IMR-90 (cell line): ENCODE measurements around the gene CASKIN1. TPM values are rescaled to one million over a fixed set of nuclear protein-coding genes. Genes with fewer than 3 reads are reported as not detected.

ENCODE experiments used
- ATAC-seq: fragments of 200-7000 bp; cut with Tn5 transposase; 2 replicates; pipeline ENCODE4 v1.9.1; 2020; ENCODE audit warnings: low read depth, mild to moderate bottlenecking, moderate library complexity
- BruUV-seq: library from RNA; stranded (reverse); fragments of 400-500 nt; replicated peaks from 2 replicates; lab custom pipeline; 2021; lab: Mats Ljungman, UMichigan
- CTCF ChIA-PET: fragments of 300-600 bp; formaldehyde crosslinking; extraction: SDS; loops from one replicate; lab custom pipeline; 2021; ENCODE audit warnings: antibody characterized with exemption; lab: Yijun Ruan, JAX
- POLR2A ChIA-PET: fragments of 300-600 bp; sonication (Branson Sonifier 250); formaldehyde crosslinking; loops from one replicate; lab custom pipeline; 2022; ENCODE audit warnings: antibody characterized with exemption; ENCODE audit not compliant: unreplicated experiment; lab: Charles Lee
- DNase-seq: peaks from one replicate; pipeline ENCODE4 v3.0.0; 2013
- H2AFZ ChIP-seq: replicated peaks from 2 replicates; pipeline ENCODE3; 2013; ENCODE audit warnings: low read length, mild to moderate bottlenecking; ENCODE audit not compliant: poor library complexity
- H2AK5ac ChIP-seq: 2 replicates; pipeline ENCODE4 v1.6.1; 2013; ENCODE audit warnings: low read depth, low read length, inconsistent platforms
- H2AK9ac ChIP-seq: replicated peaks from 2 replicates; pipeline ENCODE3; 2013; ENCODE audit warnings: mild to moderate bottlenecking, low read depth, low read length, moderate library complexity; ENCODE audit not compliant: poor library complexity
- H2BK120ac ChIP-seq: 2 replicates; pipeline ENCODE4 v1.6.1; 2013; ENCODE audit warnings: low read depth, low read length, inconsistent platforms
- H2BK15ac ChIP-seq: 3 replicates; pipeline ENCODE4 v1.6.1; 2013; ENCODE audit warnings: low read depth, low read length, inconsistent platforms
- H2BK20ac ChIP-seq: 2 replicates; pipeline ENCODE4 v1.6.1; 2013; ENCODE audit warnings: low read depth, mild to moderate bottlenecking, inconsistent platforms, low read length, moderate library complexity
- H2BK5ac ChIP-seq: 2 replicates; pipeline ENCODE4 v1.6.1; 2013; ENCODE audit warnings: mild to moderate bottlenecking, low read depth, low read length, inconsistent platforms; ENCODE audit not compliant: poor library complexity, severe bottlenecking
- H3K14ac ChIP-seq: replicated peaks from 2 replicates; pipeline ENCODE4 v1.6.1; 2013; ENCODE audit warnings: low read depth, low read length, inconsistent platforms
- H3K18ac ChIP-seq: 2 replicates; pipeline ENCODE4 v1.6.1; 2013; ENCODE audit warnings: low read depth, low read length, control low read depth
- H3K23ac ChIP-seq: 2 replicates; pipeline ENCODE4 v1.6.1; 2013; ENCODE audit warnings: low read depth, low read length, inconsistent platforms
- H3K27ac ChIP-seq: 2 replicates; pipeline ENCODE4 v1.5.1; 2013; ENCODE audit warnings: mild to moderate bottlenecking, control low read depth, low read length; ENCODE audit not compliant: insufficient read depth
- H3K27me3 ChIP-seq: 2 replicates; pipeline ENCODE4 v1.6.1; 2013; ENCODE audit warnings: low read length; ENCODE audit not compliant: control insufficient read depth, insufficient read depth
- H3K36me3 ChIP-seq: 2 replicates; pipeline ENCODE4 v1.6.1; 2013; ENCODE audit warnings: low read length, mixed read lengths; ENCODE audit not compliant: control insufficient read depth, insufficient read depth
- H3K4ac ChIP-seq: 2 replicates; pipeline ENCODE4 v1.6.1; 2013; ENCODE audit warnings: low read depth, low read length, inconsistent platforms
- H3K4me1 ChIP-seq: 2 replicates; pipeline ENCODE4 v1.6.1; 2013; ENCODE audit warnings: low read length, mixed read lengths; ENCODE audit not compliant: control insufficient read depth, insufficient read depth
- H3K4me2 ChIP-seq: 2 replicates; pipeline ENCODE4 v1.6.1; 2013; ENCODE audit warnings: low read depth, mild to moderate bottlenecking, control low read depth, low read length, moderate library complexity
- H3K4me3 ChIP-seq: 2 replicates; pipeline ENCODE4 v1.5.1; 2013; ENCODE audit warnings: low read depth, mild to moderate bottlenecking, control low read depth, low read length, moderate library complexity; ENCODE audit not compliant: insufficient read depth
- H3K56ac ChIP-seq: 2 replicates; pipeline ENCODE4 v1.6.1; 2013; ENCODE audit warnings: low read length, inconsistent platforms; ENCODE audit not compliant: insufficient read depth; ENCODE audit errors: extremely low read depth
- H3K79me1 ChIP-seq, 2 experiments: 2 replicates each; pipeline ENCODE4 v1.6.1; 2013; ENCODE audit warnings: low read length in 2 of 2, inconsistent platforms in 1 of 2, low read depth in 1 of 2
- H3K9ac ChIP-seq: 2 replicates; pipeline ENCODE4 v1.6.1; 2013; ENCODE audit warnings: low read depth, low read length, control low read depth
- H3K9me1 ChIP-seq: 2 replicates; pipeline ENCODE4 v1.6.1; 2013; ENCODE audit warnings: low read length, inconsistent platforms; ENCODE audit not compliant: insufficient read depth
- H3K9me3 ChIP-seq: 2 replicates; pipeline ENCODE4 v1.6.1; 2013; ENCODE audit warnings: low read length; ENCODE audit not compliant: control insufficient read depth, insufficient read depth
- H4K20me1 ChIP-seq: 2 replicates; pipeline ENCODE4 v1.6.1; 2013; ENCODE audit warnings: low read length, inconsistent platforms; ENCODE audit not compliant: insufficient read depth
- H4K5ac ChIP-seq: 2 replicates; pipeline ENCODE4 v1.6.1; 2013; ENCODE audit warnings: mild to moderate bottlenecking, low read depth, low read length, control low read depth
- H4K8ac ChIP-seq, 2 experiments: 2 replicates each; pipeline ENCODE4 v1.6.1; 2013; ENCODE audit warnings: low read depth in 2 of 2, low read length in 2 of 2, control low read depth in 1 of 2, inconsistent platforms in 1 of 2
- H4K91ac ChIP-seq: 2 replicates; pipeline ENCODE4 v1.6.1; 2013; ENCODE audit warnings: low read depth, low read length, inconsistent platforms; ENCODE audit not compliant: insufficient read depth
- MAFK ChIP-seq: IDR thresholded peaks from 2 replicates; pipeline ENCODE4 v1.6.1; 2012; ENCODE audit warnings: low read depth, low read length, improper control_type of control experiment
- WGBS, 2 experiments: methylation state at CpG; one replicate each; pipeline versions ENCODE4 v1.1.5 to v1.1.7; 2013; ENCODE audit warnings: missing lambda C conversion rate in 2 of 2; ENCODE audit not compliant: insufficient read length in 1 of 2; ENCODE audit errors: extremely low coverage in 2 of 2; 5-methylcytosine and 5-hydroxymethylcytosine counted together
- dilution Hi-C: fragments of 300-500 bp; cut with HindIII; formaldehyde crosslinking; loops from one replicate; pipeline ENCODE4 v1.14.3; 2018; ENCODE audit warnings: low sequenced_read_pairs; ENCODE audit not compliant: unreplicated experiment
- in situ Hi-C: fragments of 300-500 bp; cut with MboI; formaldehyde crosslinking; loops from 3 replicates; pipeline ENCODE4 v1.14.3; 2019; ENCODE audit warnings: low sequenced_read_pairs, inconsistent platforms, mixed read lengths
- intact Hi-C: fragments of 100-400 bp; cut with micrococcal nuclease; formaldehyde crosslinking; loops from 2 replicates; pipeline ENCODE4 v1.10.0; 2022
- polyA plus RNA-seq, 3 experiments: library from polyadenylated mRNA; depleted of rRNA; stranded (reverse); fragments of >200 nt; gene quantifications; 2 replicates each; pipeline ENCODE4 v1.2.3, GENCODE V29; 2012; ENCODE audit warnings: low replicate concordance in 1 of 3
- total RNA-seq: library from RNA; depleted of rRNA; stranded (reverse); fragments of >200 nt; gene quantifications from 2 replicates; pipeline ENCODE4 v1.2.3, GENCODE V29; 2012

The CASKIN1 gene
- total and polyA plus RNA-seq, 2 of the 4 experiments (the other 2 are of a cell fraction) = 0.05 TPM; not detected in 1

DNA sequence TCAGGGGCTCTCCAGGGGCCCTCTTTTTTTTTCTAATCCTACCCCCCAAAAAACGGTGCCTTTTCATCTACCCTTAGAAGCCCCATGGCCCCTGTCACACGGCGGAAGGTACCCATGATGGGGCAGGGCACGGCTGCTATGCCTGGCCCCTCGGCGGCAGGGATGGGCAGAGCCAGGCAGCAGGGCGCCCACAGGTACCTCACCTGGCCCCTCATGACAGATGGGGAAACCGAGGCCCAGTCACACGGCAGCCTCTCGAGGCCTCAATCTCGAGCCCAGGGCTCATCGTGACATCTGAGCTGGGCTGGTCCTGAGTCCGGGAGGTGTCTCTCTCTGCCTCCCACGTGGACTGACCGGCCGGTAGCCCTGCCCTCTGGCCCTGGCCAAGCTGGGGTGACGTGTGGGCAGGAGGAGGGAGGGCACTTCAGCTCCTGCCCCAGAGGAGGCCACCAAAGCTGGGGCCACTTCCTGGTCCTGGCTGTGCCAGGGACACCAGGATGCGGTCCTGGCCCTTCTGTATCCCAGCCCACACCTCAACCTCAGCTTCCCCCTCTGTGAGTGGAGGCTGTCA is 29.3 kb downstream of the CASKIN1 start:
- DNase-seq (no peak), ATAC-seq (no peak)
- Histone ChIP-seq H3K9ac (no peak overlapping the region), H2AK9ac (no peak overlapping the region), H3K79me1 (peaks cover 0 to 26% of the 10 kb centered on the region in 2 experiments), H3K4me2 (no peak overlapping the region), H3K4me1 (no peaks in the 10 kb centered on the region), H3K18ac (no peak overlapping the region), H3K36me3 (peaks cover 46% of the 10 kb centered on the region), H2AFZ (no peak overlapping the region), H2BK20ac (no peak overlapping the region), H3K4me3 (no peak overlapping the region), H3K9me3 (no peaks in the 10 kb centered on the region), H4K5ac (no peak overlapping the region), H2BK15ac (no peak overlapping the region), H2AK5ac (no peak overlapping the region), H4K20me1 (peaks cover 39% of the 10 kb centered on the region), H3K56ac (no peak overlapping the region), H4K91ac (no peak overlapping the region), H2BK120ac (no peak overlapping the region), H3K27me3 (no peaks in the 10 kb centered on the region), H4K8ac (no peak overlapping the region), H3K4ac (no peak overlapping the region), H3K27ac (no peak overlapping the region), H3K9me1 (0 out of 2 replicates have a peak, but pooled peaks cover 2% of the 10 kb centered on the region), H2BK5ac (no peak overlapping the region), H3K14ac (no peak overlapping the region), H3K23ac (no peak overlapping the region)
- ChIA-PET POLR2A (no interaction called here), CTCF (no interaction called here)
- TF ChIP-seq MAFK = no peak
- 100% methylated on average over 9 of the region's 18 CpGs; no CpG with 5 or more reads in 1 of the 2 experiments for WGBS, 2 experiments
- dilution Hi-C loops (no loop called here), intact Hi-C loops (no loop called here), in situ Hi-C loops (no loop called here)
- no TSS peak for BruUV-seq
